NCI-H460 (cell line): Measurements from ENCODE around the gene PALD1. TPM values are rescaled to one million over a fixed set of nuclear protein-coding genes. Genes with fewer than 3 reads are reported as not detected.
"Not testable (repeated sequence)": the region's sequence is repeated elsewhere in the genome, so short reads cannot be mapped to it uniquely, and the experiment has no call there.

ENCODE experiments used
- DNase-seq: peaks from one replicate; pipeline ENCODE4 v3.0.0-alpha.2; 2016; ENCODE audit warnings: low read depth; ENCODE audit errors: extremely low read depth
- total RNA-seq: library from RNA; depleted of rRNA; stranded (reverse); fragments of >200 nt; shearing (Covaris generic); gene quantifications from 2 replicates; pipeline ENCODE4 v1.2.3, GENCODE V29; 2014

Gene PALD1
- total RNA-seq, 1 experiment from 2014 or later = 6.6 TPM

- DNase-seq = no peak
Observed at GRCh38 chr10:70480239-70480861, 1.8 kb downstream of the PALD1 start.

GRCh38 chr10:70481105-70481504 is 2.5 kb downstream of the PALD1 start:
- DNase-seq = no peak

GRCh38 chr10:70481831-70482530 is 3.4 kb downstream of the PALD1 start:
- no peak for DNase-seq

GRCh38 chr10:70482982-70483760 is 4.6 kb downstream of the PALD1 start:
- DNase-seq = no peak

- not testable (repeated sequence) for DNase-seq
Observed at GRCh38 chr10:70483872-70484271, 5.3 kb downstream of the PALD1 start.

GRCh38 chr10:70487824-70488223 is 9.3 kb downstream of the PALD1 start:
- DNase-seq = no peak

GRCh38 chr10:70490142-70490541 is 11.6 kb downstream of the PALD1 start:
- no peak for DNase-seq

GRCh38 chr10:70491614-70492013 is 13.0 kb downstream of the PALD1 start:
- no peak for DNase-seq

GRCh38 chr10:70492786-70493659 is 14.5 kb downstream of the PALD1 start:
- DNase-seq = no peak

GRCh38 chr10:70493660-70494234 is 15.2 kb downstream of the PALD1 start:
- DNase-seq = no peak

GRCh38 chr10:70494536-70494935 is 16.0 kb downstream of the PALD1 start:
- DNase-seq = no peak

GRCh38 chr10:70494966-70495365 is 16.4 kb downstream of the PALD1 start:
- DNase-seq = no peak

- no peak for DNase-seq
Observed at GRCh38 chr10:70495691-70496261, 17.2 kb downstream of the PALD1 start.

GRCh38 chr10:70496341-70497119 is 18.0 kb downstream of the PALD1 start:
- DNase-seq = no peak

GRCh38 chr10:70497120-70497545 is 18.6 kb downstream of the PALD1 start:
- DNase-seq = no peak

GRCh38 chr10:70498970-70499835 is 20.6 kb downstream of the PALD1 start:
- no peak for DNase-seq

- no peak for DNase-seq
Observed at GRCh38 chr10:70499836-70500167, 21.2 kb downstream of the PALD1 start.

- no peak for DNase-seq
Observed at GRCh38 chr10:70500368-70500767, 21.8 kb downstream of the PALD1 start.
